ENCODE measurements around the gene NELL1.

The NELL1 gene

GRCh38 chr11:21602699-21603098 lies 933.3 kb downstream of the NELL1 start:
- no peak for FAIRE-seq

- FAIRE-seq = no peak
These were observed 934.5 kb downstream of the NELL1 start for GRCh38 chr11:21603886-21604285.

GRCh38 chr11:21604564-21604963 lies 935.2 kb downstream of the NELL1 start:
- no peak for FAIRE-seq

- FAIRE-seq = no peak
These were observed 942.9 kb downstream of the NELL1 start for GRCh38 chr11:21612326-21612725.

DNA sequence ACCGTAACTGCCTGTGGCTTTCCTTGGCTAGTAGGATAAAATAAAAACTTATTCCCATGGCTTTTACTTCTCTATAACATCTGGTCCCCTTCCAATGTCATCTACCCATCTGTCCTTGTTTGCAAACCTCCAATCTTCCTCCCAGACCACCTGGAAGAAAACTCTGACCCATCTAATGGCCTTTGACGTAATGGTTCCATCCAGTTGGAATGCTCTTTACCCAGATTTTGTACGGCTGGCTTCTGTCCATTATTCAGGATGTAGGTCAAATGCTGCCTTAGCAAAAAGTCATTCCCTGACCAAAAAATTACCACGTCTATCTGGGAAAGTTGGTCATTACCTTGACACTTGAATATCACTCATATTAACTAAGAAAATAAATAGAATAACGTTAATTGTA lies 945.6 kb downstream of the NELL1 start:
- no peak for FAIRE-seq

DNA sequence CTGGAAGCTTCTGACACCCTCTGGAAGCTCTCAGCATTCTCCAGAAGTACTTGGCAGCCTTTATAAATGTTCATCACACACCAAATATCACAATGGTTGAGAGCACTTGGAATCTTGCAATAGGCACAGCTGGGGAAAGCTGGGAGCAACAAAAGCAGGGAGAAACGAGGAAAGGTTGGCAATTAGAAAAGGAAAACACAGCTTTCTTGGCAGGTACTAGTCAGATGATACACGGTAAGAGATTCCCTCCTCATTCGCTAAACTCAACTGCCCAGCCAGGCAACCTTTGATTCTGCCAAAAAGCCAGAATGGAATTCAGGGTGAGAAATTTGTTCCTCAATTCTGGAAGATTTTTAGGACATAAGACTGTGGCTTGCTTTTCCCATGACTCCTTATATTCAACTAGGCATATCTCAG lies 946.6 kb downstream of the NELL1 start:
- FAIRE-seq = no peak

DNA sequence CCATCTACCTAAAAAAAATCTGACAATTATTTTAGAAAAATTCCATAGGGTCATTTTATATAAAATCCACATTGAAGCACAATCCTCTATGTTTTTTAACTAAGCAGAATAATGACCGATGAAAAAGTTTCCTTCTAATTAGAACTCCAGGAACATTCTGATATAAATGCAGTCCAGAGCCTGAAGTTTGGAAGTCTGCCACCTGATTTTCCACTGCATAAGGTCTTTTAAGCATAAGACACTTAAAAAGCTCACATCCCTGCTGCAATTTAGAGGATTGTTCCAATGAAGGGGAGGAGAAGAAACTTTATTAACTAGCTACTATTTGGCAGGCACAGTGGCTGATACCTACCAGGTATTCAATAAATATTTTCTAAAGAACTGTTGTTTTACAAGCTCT lies 953.2 kb downstream of the NELL1 start:
- FAIRE-seq = no peak

DNA sequence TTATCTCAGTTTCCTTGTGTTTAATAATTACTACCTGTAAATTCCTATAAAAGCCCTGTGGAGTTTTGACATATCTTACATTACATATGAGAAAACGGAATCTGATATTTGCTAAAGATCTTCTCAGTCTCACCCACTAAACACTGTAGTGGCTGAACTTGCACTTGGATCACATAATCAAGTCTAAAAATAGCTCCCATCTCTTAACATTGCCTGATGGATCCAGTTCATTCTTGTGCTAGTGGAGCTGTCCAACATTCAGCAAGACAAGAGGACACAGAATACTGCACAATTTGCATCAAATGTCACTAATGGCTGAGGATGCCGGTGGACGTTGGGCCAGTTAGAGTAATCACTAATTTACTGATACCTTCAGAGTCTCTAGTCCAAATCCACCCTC lies 953.6 kb downstream of the NELL1 start:
- no peak for FAIRE-seq
